Muscle layer of colon (tissue), 2 donors: ENCODE measurements around the gene ZNF423.

Experiments
- H3K27ac ChIP-seq: one replicate; pipeline ENCODE4 v1.7.0; 2013; ENCODE audit warnings: low read depth, mild to moderate bottlenecking, low read length, moderate library complexity
- H3K27me3 ChIP-seq, 2 donors: one replicate each; pipeline ENCODE4 v1.7.0; 2013; ENCODE audit warnings: low read length in 2 of 2, mild to moderate bottlenecking in 2 of 2; ENCODE audit not compliant: insufficient read depth in 2 of 2, control insufficient read depth in 1 of 2
- H3K36me3 ChIP-seq: one replicate; pipeline ENCODE4 v1.7.0; 2013; ENCODE audit warnings: mild to moderate bottlenecking, low read length; ENCODE audit not compliant: insufficient read depth
- H3K4me1 ChIP-seq: one replicate; pipeline ENCODE4 v1.7.0; 2013; ENCODE audit warnings: mild to moderate bottlenecking, low read length; ENCODE audit not compliant: insufficient read depth
- H3K4me3 ChIP-seq, 2 donors: one replicate each; pipeline ENCODE4 v1.7.0; 2013; ENCODE audit warnings: low read length in 2 of 2, low read depth in 1 of 2, mild to moderate bottlenecking in 1 of 2, moderate library complexity in 1 of 2
- H3K9ac ChIP-seq: one replicate; pipeline ENCODE4 v1.7.0; 2013; ENCODE audit warnings: low read length
- H3K9me3 ChIP-seq: one replicate; pipeline ENCODE4 v1.7.0; 2013; ENCODE audit warnings: mild to moderate bottlenecking, low read length
- donor health status: abdominal sarcoma.
- donor health status: Adenocarcinoma of cecum.

The ZNF423 gene

GRCh38 chr16:49755313-49755620 lies 100.6 kb downstream of the ZNF423 start:
- H3K4me3 ChIP-seq, result peak overlapping the region; percentile 30 to 32
- no peaks in the 10 kb centered on the region for H3K9me3 ChIP-seq
- no peak overlapping the region for H3K9ac ChIP-seq
- H3K27ac ChIP-seq, result peak overlapping the region; percentile 48
- H3K4me1 ChIP-seq, result peaks cover 6% of the 10 kb centered on the region
- no peaks in the 10 kb centered on the region for H3K27me3 ChIP-seq
- no peaks in the 10 kb centered on the region for H3K36me3 ChIP-seq

- H3K9ac ChIP-seq, result no peak overlapping the region
- peak overlapping the region; percentile 30 to 32 for H3K4me3 ChIP-seq
- no peaks in the 10 kb centered on the region for H3K27me3 ChIP-seq
- H3K4me1 ChIP-seq, result peaks cover 6% of the 10 kb centered on the region
- H3K36me3 ChIP-seq, result no peaks in the 10 kb centered on the region
- peak overlapping the region; percentile 48 for H3K27ac ChIP-seq
- no peaks in the 10 kb centered on the region for H3K9me3 ChIP-seq
Measured at GRCh38 chr16:49754495-49755312, 101.2 kb downstream of the ZNF423 start.

- H3K4me1 ChIP-seq, result peaks cover 16% of the 10 kb centered on the region
- no peak overlapping the region for H3K27ac ChIP-seq
- H3K27me3 ChIP-seq, result no peaks in the 10 kb centered on the region
- H3K9me3 ChIP-seq, result no peaks in the 10 kb centered on the region
- H3K9ac ChIP-seq, result no peak overlapping the region
- no peak overlapping the region for H3K4me3 ChIP-seq
- no peaks in the 10 kb centered on the region for H3K36me3 ChIP-seq
Measured at GRCh38 chr16:49750341-49751000, 105.4 kb downstream of the ZNF423 start.

- H3K4me3 ChIP-seq, result no peak overlapping the region
- no peaks in the 10 kb centered on the region for H3K9me3 ChIP-seq
- no peak overlapping the region for H3K9ac ChIP-seq
- no peaks in the 10 kb centered on the region for H3K36me3 ChIP-seq
- H3K27ac ChIP-seq, result no peak overlapping the region
- H3K4me1 ChIP-seq, result peaks cover 13% of the 10 kb centered on the region
- no peaks in the 10 kb centered on the region for H3K27me3 ChIP-seq
Measured at GRCh38 chr16:49749816-49750215, 106.1 kb downstream of the ZNF423 start.

GRCh38 chr16:49748322-49748721 lies 107.6 kb downstream of the ZNF423 start:
- H3K27me3 ChIP-seq, result no peaks in the 10 kb centered on the region
- no peak overlapping the region for H3K27ac ChIP-seq
- no peak overlapping the region for H3K9ac ChIP-seq
- no peaks in the 10 kb centered on the region for H3K36me3 ChIP-seq
- H3K9me3 ChIP-seq, result no peaks in the 10 kb centered on the region
- H3K4me3 ChIP-seq, result no peak overlapping the region
- H3K4me1 ChIP-seq, result peaks cover 10% of the 10 kb centered on the region

GRCh38 chr16:49747654-49748053 lies 108.3 kb downstream of the ZNF423 start:
- no peaks in the 10 kb centered on the region for H3K36me3 ChIP-seq
- H3K27ac ChIP-seq, result no peak overlapping the region
- no peaks in the 10 kb centered on the region for H3K9me3 ChIP-seq
- no peak overlapping the region for H3K4me3 ChIP-seq
- no peak overlapping the region for H3K9ac ChIP-seq
- H3K4me1 ChIP-seq, result peaks cover 10% of the 10 kb centered on the region
- no peaks in the 10 kb centered on the region for H3K27me3 ChIP-seq

- H3K27ac ChIP-seq, result no peak overlapping the region
- peaks cover 10% of the 10 kb centered on the region for H3K4me1 ChIP-seq
- no peaks in the 10 kb centered on the region for H3K36me3 ChIP-seq
- no peaks in the 10 kb centered on the region for H3K9me3 ChIP-seq
- no peak overlapping the region for H3K9ac ChIP-seq
- H3K27me3 ChIP-seq, result no peaks in the 10 kb centered on the region
- no peak overlapping the region for H3K4me3 ChIP-seq
Measured at GRCh38 chr16:49746545-49746944, 109.4 kb downstream of the ZNF423 start.

GRCh38 chr16:49745311-49745747 lies 110.6 kb downstream of the ZNF423 start:
- H3K9me3 ChIP-seq, result no peaks in the 10 kb centered on the region
- H3K27ac ChIP-seq, result no peak overlapping the region
- H3K27me3 ChIP-seq, result no peaks in the 10 kb centered on the region
- H3K4me3 ChIP-seq, result no peak overlapping the region
- H3K36me3 ChIP-seq, result no peaks in the 10 kb centered on the region
- peaks cover 10% of the 10 kb centered on the region for H3K4me1 ChIP-seq
- no peak overlapping the region for H3K9ac ChIP-seq

- H3K4me1 ChIP-seq, result peaks cover 10% of the 10 kb centered on the region
Measured at GRCh38 chr16:49744244-49745220, 111.4 kb downstream of the ZNF423 start.

GRCh38 chr16:49743658-49744057 lies 112.3 kb downstream of the ZNF423 start:
- no peak overlapping the region for H3K9ac ChIP-seq
- no peaks in the 10 kb centered on the region for H3K9me3 ChIP-seq
- H3K27me3 ChIP-seq, result no peaks in the 10 kb centered on the region
- no peak overlapping the region for H3K4me3 ChIP-seq
- H3K36me3 ChIP-seq, result no peaks in the 10 kb centered on the region
- H3K4me1 ChIP-seq, result peaks cover 4% of the 10 kb centered on the region
- H3K27ac ChIP-seq, result no peak overlapping the region

More at GRCh38 chr16:49744244-49745220, 111.4 kb downstream of the ZNF423 start:
- Histone ChIP-seq H3K27ac (no peak overlapping the region), H3K36me3 (no peaks in the 10 kb centered on the region), H3K9me3 (no peaks in the 10 kb centered on the region), H3K4me3 (no peak overlapping the region), H3K27me3 (no peaks in the 10 kb centered on the region), H3K9ac (no peak overlapping the region)

- Histone ChIP-seq H3K36me3 (no peaks in the 10 kb centered on the region), H3K9me3 (no peaks in the 10 kb centered on the region), H3K9ac (no peak overlapping the region), H3K27me3 (no peaks in the 10 kb centered on the region), H3K27ac (no peak overlapping the region), H3K4me1 (no peaks in the 10 kb centered on the region), H3K4me3 (no peak overlapping the region)
Measured at GRCh38 chr16:49743203-49743464, 112.8 kb downstream of the ZNF423 start.
